ENCODE data around the gene CPT1A. TPM values are rescaled to one million over a fixed set of nuclear protein-coding genes. Genes with fewer than 3 reads are reported as not detected.

CPT1A gene
- polyA plus RNA-seq, 1 donor (not counting 4 experiments of a cell fraction or from before 2014, with no cell fraction given), result 12.9 TPM

DNA sequence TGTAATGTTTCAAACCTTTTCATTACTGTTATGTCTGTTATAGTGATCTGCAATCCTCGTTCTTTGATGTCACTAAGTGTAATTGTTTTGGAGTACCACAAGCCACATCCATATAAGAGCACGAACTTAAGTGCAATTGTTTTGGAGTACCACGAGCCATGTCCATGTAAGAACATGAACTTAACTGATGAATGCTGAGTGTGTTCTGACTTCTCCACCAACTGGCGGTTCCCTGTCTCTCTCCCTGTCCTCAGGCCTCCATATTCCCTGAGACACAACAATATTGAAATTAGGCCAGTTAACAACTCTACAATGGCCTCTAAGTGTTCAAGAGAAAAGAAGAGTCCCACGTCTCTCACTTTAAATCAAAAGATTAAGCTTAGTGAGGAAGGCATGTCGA is 113.9 kb downstream of the CPT1A start:
- Histone ChIP-seq H3K27me3 (ENCODE audit: control insufficient read depth, extremely low read depth, insufficient read depth, low read length) (peaks cover 3% of the 10 kb centered on the region), H3K36me3 (ENCODE audit: control insufficient read depth in 2 of 2, extremely low read depth in 1 of 2, insufficient read depth in 2 of 2, low read length in 2 of 2) (no peaks in the 10 kb centered on the region), H4K20me1 (ENCODE audit: control insufficient read depth, extremely low read depth, insufficient read depth, low read length) (no peaks in the 10 kb centered on the region), H3K27ac (ENCODE audit: control insufficient read depth, insufficient read depth, low read length) (no peak overlapping the region), H3K4me3 (ENCODE audit: control insufficient read depth in 2 of 3, extremely low read depth in 1 of 3, insufficient read depth in 2 of 3, low read depth in 1 of 3, low read length in 3 of 3) (no peak overlapping the region), H2AFZ (ENCODE audit: control insufficient read depth, low read length) (no peak overlapping the region), H3K9me1 (ENCODE audit: control insufficient read depth, extremely low read depth, insufficient read depth, low read length) (no peaks in the 10 kb centered on the region), H3K9ac (ENCODE audit: control insufficient read depth, extremely low read depth, insufficient read depth, low read length) (no peak overlapping the region), H3K4me1 (ENCODE audit: control insufficient read depth, extremely low read depth, insufficient read depth, low read length) (no peaks in the 10 kb centered on the region), H3K9me3 (ENCODE audit: control insufficient read depth, low read depth, low read length) (no peaks in the 10 kb centered on the region), H3K79me2 (ENCODE audit: control insufficient read depth, insufficient read depth, low read length) (no peaks in the 10 kb centered on the region), H3K4me2 (ENCODE audit: control insufficient read depth, extremely low read depth, insufficient read depth, low read depth, low read length) (no peak overlapping the region)
- no peak for DNase-seq (ENCODE audit: low read depth, low spot score)
- dilution Hi-C loops (cut with MboI; ENCODE audit: extremely low pct_ligation_motif_present, low sequenced_read_pairs), result no loop called here
- TF ChIP-seq EZH2 (IDR thresholded peaks at IDR 0.05; ENCODE audit: low read length) (no peak), CTCF (optimal IDR thresholded peaks at IDR 0.05 in 1 of 3, IDR thresholded peaks at IDR 0.05 in 1 of 3, conservative IDR thresholded peaks at IDR 0.05 in 1 of 3; ENCODE audit: extremely low read depth in 1 of 3, insufficient read depth in 2 of 3, low read length in 3 of 3) (no peak)
- no peak for FAIRE-seq

- dilution Hi-C loops (cut with MboI; ENCODE audit: extremely low pct_ligation_motif_present, low sequenced_read_pairs), result no loop called here
- no peak for FAIRE-seq
- no peak overlapping the region for H3K4me3 ChIP-seq (ENCODE audit: control insufficient read depth in 2 of 3, extremely low read depth in 1 of 3, insufficient read depth in 2 of 3, low read depth in 1 of 3, low read length in 3 of 3)
Observed at GRCh38 chr11:68724293-68724692, 117.4 kb downstream of the CPT1A start.

More at GRCh38 chr11:68724293-68724692, 117.4 kb downstream of the CPT1A start:
- Histone ChIP-seq H3K36me3 (ENCODE audit: control insufficient read depth in 2 of 2, extremely low read depth in 1 of 2, insufficient read depth in 2 of 2, low read length in 2 of 2) (no peaks in the 10 kb centered on the region), H3K9me1 (ENCODE audit: control insufficient read depth, extremely low read depth, insufficient read depth, low read length) (no peaks in the 10 kb centered on the region), H2AFZ (ENCODE audit: control insufficient read depth, low read length) (no peak overlapping the region), H3K27me3 (ENCODE audit: control insufficient read depth, extremely low read depth, insufficient read depth, low read length) (peaks cover 4% of the 10 kb centered on the region), H3K9ac (ENCODE audit: control insufficient read depth, extremely low read depth, insufficient read depth, low read length) (no peak overlapping the region), H3K27ac (ENCODE audit: control insufficient read depth, insufficient read depth, low read length) (no peak overlapping the region), H4K20me1 (ENCODE audit: control insufficient read depth, extremely low read depth, insufficient read depth, low read length) (no peaks in the 10 kb centered on the region), H3K79me2 (ENCODE audit: control insufficient read depth, insufficient read depth, low read length) (no peaks in the 10 kb centered on the region), H3K4me2 (ENCODE audit: control insufficient read depth, extremely low read depth, insufficient read depth, low read depth, low read length) (no peak overlapping the region), H3K4me1 (ENCODE audit: control insufficient read depth, extremely low read depth, insufficient read depth, low read length) (no peaks in the 10 kb centered on the region), H3K9me3 (ENCODE audit: control insufficient read depth, low read depth, low read length) (no peaks in the 10 kb centered on the region)
- TF ChIP-seq CTCF (optimal IDR thresholded peaks at IDR 0.05 in 1 of 3, IDR thresholded peaks at IDR 0.05 in 1 of 3, conservative IDR thresholded peaks at IDR 0.05 in 1 of 3; ENCODE audit: extremely low read depth in 1 of 3, insufficient read depth in 2 of 3, low read length in 3 of 3) (no peak), EZH2 (IDR thresholded peaks at IDR 0.05; ENCODE audit: low read length) (no peak)
- no peak for DNase-seq (ENCODE audit: low read depth, low spot score)
